ENCODE data around the gene TMEM238. TPM values are rescaled to one million over a fixed set of nuclear protein-coding genes. Genes with fewer than 3 reads are reported as not detected.
"Not testable (repeated sequence)": the region's sequence is repeated elsewhere in the genome, so short reads cannot be mapped to it uniquely, and the experiment has no call there.

Gene TMEM238
- total RNA-seq (2014; rRNA removed; shearing (Covaris generic)), result 1.0 TPM in 1 of 2 replicates, not detected in the other

GRCh38 chr19:55384131-55384919 is at the start of gene TMEM238:
TMEM238 (minus strand) TSS chr19:55384292; CDS start chr19:55384259, 33 bp downstream.
- DNase-seq, result peak; percentile 75
- H3K36me3 ChIP-seq (replicated peaks; ENCODE audit: control insufficient read depth, insufficient read depth, low read length), result peaks cover 27% of the 10 kb centered on the region
- H3K4me3 ChIP-seq (ENCODE audit: insufficient read depth, low read depth, low read length), result peak within 1 kb of the TSS; percentile 94
- peaks cover 13% of the 10 kb centered on the region; the same call in 1 of the 2 replicates for H3K27me3 ChIP-seq (ENCODE audit: control insufficient read depth, insufficient read depth, low read length)

- Histone ChIP-seq H3K36me3 (replicated peaks; ENCODE audit: control insufficient read depth, insufficient read depth, low read length) (no peaks in the 10 kb centered on the region), H3K4me3 (ENCODE audit: insufficient read depth, low read depth, low read length) (no peak overlapping the region), H3K27me3 (ENCODE audit: control insufficient read depth, insufficient read depth, low read length) (peaks cover 3% of the 10 kb centered on the region)
- DNase-seq, result peak; percentile 60
These were observed 49.2 kb upstream of the TMEM238 start for GRCh38 chr19:55433292-55433691.

GRCh38 chr19:55432241-55432959 is 48.3 kb upstream of the TMEM238 start:
- H3K27me3 ChIP-seq (ENCODE audit: control insufficient read depth, insufficient read depth, low read length), result no peaks in the 10 kb centered on the region; the same call in 1 of the 2 replicates
- no peak for DNase-seq
- H3K36me3 ChIP-seq (replicated peaks; ENCODE audit: control insufficient read depth, insufficient read depth, low read length), result no peaks in the 10 kb centered on the region
- H3K4me3 ChIP-seq (ENCODE audit: insufficient read depth, low read depth, low read length), result no peak overlapping the region

GRCh38 chr19:55431183-55431582 is 47.1 kb upstream of the TMEM238 start:
- no peaks in the 10 kb centered on the region for H3K36me3 ChIP-seq (replicated peaks; ENCODE audit: control insufficient read depth, insufficient read depth, low read length)
- no peak for DNase-seq
- no peak overlapping the region for H3K4me3 ChIP-seq (ENCODE audit: insufficient read depth, low read depth, low read length)
- no peaks in the 10 kb centered on the region for H3K27me3 ChIP-seq (ENCODE audit: control insufficient read depth, insufficient read depth, low read length)

GRCh38 chr19:55426042-55426441 is 42.0 kb upstream of the TMEM238 start:
- DNase-seq, result no peak

GRCh38 chr19:55424518-55424917 is 40.4 kb upstream of the TMEM238 start:
- H3K27me3 ChIP-seq (ENCODE audit: control insufficient read depth, insufficient read depth, low read length), result peaks cover 3% of the 10 kb centered on the region; the same call in 1 of the 2 replicates
- DNase-seq, result no peak

More at GRCh38 chr19:55426042-55426441, 42.0 kb upstream of the TMEM238 start:
- Histone ChIP-seq H3K4me3 (ENCODE audit: insufficient read depth, low read depth, low read length) (no peak overlapping the region), H3K36me3 (replicated peaks; ENCODE audit: control insufficient read depth, insufficient read depth, low read length) (no peaks in the 10 kb centered on the region), H3K27me3 (ENCODE audit: control insufficient read depth, insufficient read depth, low read length) (no peaks in the 10 kb centered on the region)

GRCh38 chr19:55423225-55424005 is 39.3 kb upstream of the TMEM238 start:
- H3K36me3 ChIP-seq (replicated peaks; ENCODE audit: control insufficient read depth, insufficient read depth, low read length), result no peaks in the 10 kb centered on the region
- peaks cover 4% of the 10 kb centered on the region; the same call in 1 of the 2 replicates for H3K27me3 ChIP-seq (ENCODE audit: control insufficient read depth, insufficient read depth, low read length)
- H3K4me3 ChIP-seq (ENCODE audit: insufficient read depth, low read depth, low read length), result no peak overlapping the region
- no peak for DNase-seq

More at GRCh38 chr19:55424518-55424917, 40.4 kb upstream of the TMEM238 start:
- Histone ChIP-seq H3K4me3 (ENCODE audit: insufficient read depth, low read depth, low read length) (no peak overlapping the region), H3K36me3 (replicated peaks; ENCODE audit: control insufficient read depth, insufficient read depth, low read length) (no peaks in the 10 kb centered on the region)

- not testable (repeated sequence) for DNase-seq; H3K4me3 ChIP-seq (ENCODE audit: insufficient read depth, low read depth, low read length)
These were observed 37.2 kb upstream of the TMEM238 start for GRCh38 chr19:55421281-55421680.

GRCh38 chr19:55419624-55420236 is 35.6 kb upstream of the TMEM238 start:
- H3K27me3 ChIP-seq (ENCODE audit: control insufficient read depth, insufficient read depth, low read length), result peaks cover 4% of the 10 kb centered on the region; the same call in 1 of the 2 replicates
- DNase-seq, result peak; percentile 43
- H3K36me3 ChIP-seq (replicated peaks; ENCODE audit: control insufficient read depth, insufficient read depth, low read length), result no peaks in the 10 kb centered on the region
- no peak overlapping the region for H3K4me3 ChIP-seq (ENCODE audit: insufficient read depth, low read depth, low read length)

More at GRCh38 chr19:55421281-55421680, 37.2 kb upstream of the TMEM238 start:
- not testable (repeated sequence) for H3K27me3 ChIP-seq (ENCODE audit: control insufficient read depth, insufficient read depth, low read length); H3K36me3 ChIP-seq (replicated peaks; ENCODE audit: control insufficient read depth, insufficient read depth, low read length)

GRCh38 chr19:55419103-55419502 is 35.0 kb upstream of the TMEM238 start:
- DNase-seq, result no peak
- Histone ChIP-seq H3K4me3 (ENCODE audit: insufficient read depth, low read depth, low read length) (no peak overlapping the region), H3K36me3 (replicated peaks; ENCODE audit: control insufficient read depth, insufficient read depth, low read length) (no peaks in the 10 kb centered on the region), H3K27me3 (ENCODE audit: control insufficient read depth, insufficient read depth, low read length) (peaks cover 4% of the 10 kb centered on the region; the same call in 1 of the 2 replicates)

- Histone ChIP-seq H3K27me3 (ENCODE audit: control insufficient read depth, insufficient read depth, low read length) (peaks cover 4% of the 10 kb centered on the region; the same call in 1 of the 2 replicates), H3K4me3 (ENCODE audit: insufficient read depth, low read depth, low read length) (no peak overlapping the region), H3K36me3 (replicated peaks; ENCODE audit: control insufficient read depth, insufficient read depth, low read length) (no peaks in the 10 kb centered on the region)
- DNase-seq, result peak; percentile 91
These were observed 34.1 kb upstream of the TMEM238 start for GRCh38 chr19:55418185-55418584.

GRCh38 chr19:55410168-55410567 is 26.1 kb upstream of the TMEM238 start:
- DNase-seq, result no peak
- Histone ChIP-seq H3K36me3 (replicated peaks; ENCODE audit: control insufficient read depth, insufficient read depth, low read length) (peaks cover 16% of the 10 kb centered on the region), H3K27me3 (ENCODE audit: control insufficient read depth, insufficient read depth, low read length) (peaks cover 2% of the 10 kb centered on the region; the same call in 1 of the 2 replicates), H3K4me3 (ENCODE audit: insufficient read depth, low read depth, low read length) (no peak overlapping the region)

GRCh38 chr19:55409179-55409578 is 25.1 kb upstream of the TMEM238 start:
- H3K27me3 ChIP-seq (ENCODE audit: control insufficient read depth, insufficient read depth, low read length); H3K4me3 ChIP-seq (ENCODE audit: insufficient read depth, low read depth, low read length); DNase-seq: not testable (repeated sequence)
- peaks cover 21% of the 10 kb centered on the region for H3K36me3 ChIP-seq (replicated peaks; ENCODE audit: control insufficient read depth, insufficient read depth, low read length)

GRCh38 chr19:55408533-55408872 is 24.4 kb upstream of the TMEM238 start:
- DNase-seq, result no peak
- peak overlapping the region; percentile 10 for H3K4me3 ChIP-seq (ENCODE audit: insufficient read depth, low read depth, low read length)
- peaks cover 2% of the 10 kb centered on the region; the same call in 1 of the 2 replicates for H3K27me3 ChIP-seq (ENCODE audit: control insufficient read depth, insufficient read depth, low read length)
- H3K36me3 ChIP-seq (replicated peaks; ENCODE audit: control insufficient read depth, insufficient read depth, low read length), result peaks cover 25% of the 10 kb centered on the region

Measured in H7 (cell line).